HG03103 (cell line): Measurements from ENCODE around the gene FBXO10.
"Not testable (repeated sequence)": the region's sequence is repeated elsewhere in the genome, so short reads cannot be mapped to it uniquely, and the experiment has no call there.

Experiments used
- ATAC-seq: cut with Tn5 transposase; IDR thresholded peaks from one replicate; pipeline ENCODE4 v1.9.1; 2021; ENCODE audit warnings: low read depth; ENCODE audit not compliant: unreplicated experiment

The FBXO10 gene

DNA sequence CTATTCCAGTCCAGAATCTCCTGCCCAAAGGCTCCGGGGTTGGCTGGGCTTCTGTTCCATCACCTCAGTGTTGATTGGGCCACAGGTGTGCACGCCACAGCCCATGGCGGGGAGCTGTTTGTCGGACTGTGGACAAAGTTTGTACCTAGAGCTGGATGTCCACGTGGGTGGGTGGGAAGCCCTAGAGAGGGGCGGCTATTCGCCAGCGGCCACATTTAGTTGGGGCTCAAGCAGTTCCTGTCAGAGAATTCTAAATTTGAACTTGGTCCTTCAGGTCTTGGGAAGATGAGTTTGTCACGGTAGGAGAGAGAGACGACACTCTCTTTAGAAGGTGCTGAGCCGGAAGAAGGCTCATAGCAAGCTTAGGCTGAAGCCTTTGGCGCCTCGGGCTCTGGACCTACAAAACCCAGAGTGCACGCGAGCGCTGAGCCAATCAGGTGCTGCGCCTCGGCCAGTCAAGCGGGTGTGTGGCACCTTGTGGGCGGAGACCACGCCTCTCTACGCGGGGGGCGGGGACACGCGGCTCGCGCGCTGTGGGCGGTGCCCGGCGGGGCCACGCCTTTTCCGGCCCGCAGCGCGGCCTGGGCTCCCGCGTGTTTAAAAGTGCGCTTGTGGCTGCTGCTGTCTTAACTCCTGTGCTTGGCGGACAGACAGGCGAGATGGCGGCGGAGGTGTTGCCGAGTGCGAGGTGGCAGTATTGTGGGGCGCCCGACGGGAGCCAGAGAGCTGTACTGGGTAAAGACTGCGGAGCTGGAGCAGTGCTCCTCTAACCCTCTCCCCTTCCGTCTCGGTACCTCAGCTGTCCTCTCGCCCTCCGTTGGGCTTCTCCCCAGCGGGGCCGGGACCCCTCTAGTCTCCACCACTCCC lies 90.6 kb downstream of the FBXO10 start, which contains the start of gene POLR1E:
TSS of gene POLR1E (plus strand) at position 560 of the 867 bp plus-strand sequence. CDS start at position 660, 100 bp downstream.
- peak; percentile 91 for ATAC-seq

GRCh38 chr9:37480759-37481158 lies 95.4 kb downstream of the FBXO10 start:
- no peak for ATAC-seq

DNA sequence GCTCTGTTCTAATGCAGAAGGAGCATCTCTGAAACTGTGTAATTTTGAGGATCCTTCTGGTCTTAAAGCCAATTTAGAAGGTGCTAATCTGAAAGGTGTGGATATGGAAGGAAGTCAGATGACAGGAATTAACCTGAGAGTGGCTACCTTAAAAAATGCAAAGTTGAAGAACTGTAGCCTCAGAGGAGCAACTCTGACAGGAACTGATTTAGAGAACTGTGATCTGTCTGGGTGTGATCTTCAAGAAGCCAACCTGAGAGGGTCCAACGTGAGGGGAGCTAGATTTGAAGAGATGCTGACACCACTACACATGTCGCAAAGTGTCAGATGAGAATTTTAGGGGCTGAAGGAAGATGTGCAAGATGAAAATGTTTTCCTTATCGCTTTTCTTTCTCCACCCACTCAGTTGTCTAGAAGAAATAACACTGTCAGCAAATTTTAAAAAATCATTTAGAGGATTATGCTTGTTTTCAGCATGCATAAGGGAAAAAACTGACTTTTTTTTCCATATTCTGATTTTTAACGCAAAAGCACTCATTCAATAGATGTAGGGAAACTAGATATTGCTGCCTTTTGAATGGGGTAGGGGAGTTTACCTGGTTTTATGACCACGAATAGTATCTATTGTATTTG lies 98.1 kb downstream of the FBXO10 start:
- not testable (repeated sequence) for ATAC-seq

GRCh38 chr9:37477443-37477842 lies 98.7 kb downstream of the FBXO10 start:
- not testable (repeated sequence) for ATAC-seq

GRCh38 chr9:37476930-37477329 lies 99.2 kb downstream of the FBXO10 start:
- ATAC-seq, result no peak

GRCh38 chr9:37474438-37474837 lies 101.7 kb downstream of the FBXO10 start:
- no peak for ATAC-seq

DNA sequence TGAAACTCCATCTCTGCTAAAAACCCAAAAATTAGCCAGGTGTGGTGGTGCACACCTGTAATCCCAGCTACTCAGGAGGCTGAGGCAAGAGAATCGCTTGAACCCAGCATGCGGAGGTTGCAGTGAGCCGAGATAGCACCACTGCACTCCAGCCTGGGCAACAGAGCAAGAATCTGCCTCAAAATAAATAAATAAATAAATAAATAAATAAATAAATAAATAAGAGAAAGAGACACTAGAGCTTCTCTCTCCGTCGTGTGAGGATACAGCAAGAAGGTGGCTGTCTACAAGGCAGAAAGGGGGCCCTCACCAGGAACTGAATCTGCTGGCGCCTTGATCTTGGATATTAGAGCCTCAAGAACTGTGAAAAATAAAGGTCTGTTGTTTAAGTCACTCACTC lies 102.2 kb downstream of the FBXO10 start:
- not testable (repeated sequence) for ATAC-seq

DNA sequence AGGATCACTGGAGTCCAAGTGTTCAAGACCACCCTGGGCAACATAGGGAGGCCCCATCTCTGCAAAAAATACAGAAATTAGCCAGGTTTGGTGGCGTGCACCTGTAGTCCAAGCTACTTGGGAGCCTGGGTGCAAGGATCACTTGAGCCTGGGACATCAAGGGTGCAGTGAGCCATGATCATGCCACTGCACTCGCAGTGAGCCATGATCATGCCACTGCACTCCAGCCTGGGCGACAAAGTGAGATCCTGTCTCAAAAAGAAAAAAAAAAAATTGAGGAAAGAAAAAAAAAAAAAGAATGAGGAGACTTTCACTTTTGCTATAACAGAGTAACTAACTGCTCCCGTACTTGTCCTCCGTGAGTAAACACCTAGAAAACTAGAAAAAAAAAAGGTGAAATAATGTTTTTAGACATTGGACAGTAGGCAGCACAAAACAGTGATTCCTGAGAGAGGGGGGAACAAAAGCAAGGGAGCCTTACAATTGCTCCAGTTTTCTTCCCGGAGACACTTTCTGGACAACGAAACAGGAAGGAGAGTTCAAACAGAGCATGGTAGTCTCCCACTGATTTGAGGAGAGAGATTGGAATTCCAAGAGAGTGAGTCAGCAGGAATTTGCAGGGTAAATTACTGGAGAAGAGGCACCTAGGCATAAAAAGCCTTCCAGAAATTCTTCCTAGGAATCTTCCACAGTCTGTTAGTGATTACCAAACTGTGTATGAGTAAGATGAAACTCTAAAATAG lies 104.1 kb downstream of the FBXO10 start:
- no peak for ATAC-seq

GRCh38 chr9:37468620-37469019 lies 107.6 kb downstream of the FBXO10 start:
- ATAC-seq, result no peak

DNA sequence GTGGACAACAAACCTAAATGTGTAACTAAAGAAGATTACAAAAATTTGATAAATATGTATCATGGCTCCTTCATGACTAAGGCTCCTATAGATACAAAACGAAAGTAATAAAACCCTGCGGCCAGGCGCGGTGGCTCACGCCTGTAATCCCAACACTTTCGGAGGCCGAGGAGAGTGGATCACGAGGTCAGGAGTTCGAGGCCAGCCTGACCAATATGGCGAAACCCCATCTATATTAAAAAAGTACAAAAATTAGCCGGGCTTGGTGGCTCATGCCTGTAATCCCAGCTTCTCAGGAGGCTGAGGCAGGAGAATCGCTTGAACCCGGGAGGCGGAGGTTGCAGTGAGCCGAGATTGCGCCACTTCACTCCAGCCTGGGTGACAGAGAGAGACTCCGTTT lies 108.7 kb downstream of the FBXO10 start:
- ATAC-seq, result not testable (repeated sequence)

DNA sequence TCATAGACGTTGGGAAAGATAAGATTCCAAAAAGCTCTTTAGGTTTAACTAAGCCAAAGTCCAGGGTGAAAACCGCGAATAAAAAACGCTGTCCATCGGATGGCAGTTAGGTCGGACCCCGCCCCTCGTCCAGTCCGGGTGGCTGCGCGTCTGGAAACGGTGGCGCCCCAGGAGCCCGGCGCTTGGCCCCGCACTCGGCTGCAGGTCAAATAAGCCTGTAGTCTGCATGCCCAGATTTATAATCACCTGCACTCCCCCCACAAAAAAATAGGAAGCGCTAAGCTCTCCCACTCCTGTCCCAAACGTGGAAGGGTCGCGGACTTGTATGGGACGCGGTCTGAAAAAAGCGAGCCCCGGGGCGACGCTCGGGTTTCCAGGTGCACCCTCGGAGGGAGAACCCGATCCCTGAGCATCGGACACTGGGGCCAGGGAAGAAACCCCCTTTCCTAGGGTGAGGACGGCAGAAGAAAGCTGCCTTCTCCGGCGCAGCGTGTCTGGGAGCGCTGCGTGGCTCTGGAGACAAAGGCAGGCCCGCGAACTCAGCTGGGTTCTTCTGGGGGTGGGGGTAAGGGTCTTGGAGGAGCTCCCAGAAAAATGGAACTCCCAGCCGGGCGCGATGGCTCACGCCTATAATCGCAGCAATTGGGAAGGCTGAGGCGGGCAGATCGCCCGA lies 110.0 kb downstream of the FBXO10 start:
- ATAC-seq, result no peak

- peak; percentile 59 for ATAC-seq
These were observed 110.7 kb downstream of the FBXO10 start, which contains the start of gene ZBTB5 for GRCh38 chr9:37465249-37466036. TSS of gene ZBTB5 (minus strand) at chr9:37465450. CDS start at chr9:37442551, 22,899 bp downstream.

DNA sequence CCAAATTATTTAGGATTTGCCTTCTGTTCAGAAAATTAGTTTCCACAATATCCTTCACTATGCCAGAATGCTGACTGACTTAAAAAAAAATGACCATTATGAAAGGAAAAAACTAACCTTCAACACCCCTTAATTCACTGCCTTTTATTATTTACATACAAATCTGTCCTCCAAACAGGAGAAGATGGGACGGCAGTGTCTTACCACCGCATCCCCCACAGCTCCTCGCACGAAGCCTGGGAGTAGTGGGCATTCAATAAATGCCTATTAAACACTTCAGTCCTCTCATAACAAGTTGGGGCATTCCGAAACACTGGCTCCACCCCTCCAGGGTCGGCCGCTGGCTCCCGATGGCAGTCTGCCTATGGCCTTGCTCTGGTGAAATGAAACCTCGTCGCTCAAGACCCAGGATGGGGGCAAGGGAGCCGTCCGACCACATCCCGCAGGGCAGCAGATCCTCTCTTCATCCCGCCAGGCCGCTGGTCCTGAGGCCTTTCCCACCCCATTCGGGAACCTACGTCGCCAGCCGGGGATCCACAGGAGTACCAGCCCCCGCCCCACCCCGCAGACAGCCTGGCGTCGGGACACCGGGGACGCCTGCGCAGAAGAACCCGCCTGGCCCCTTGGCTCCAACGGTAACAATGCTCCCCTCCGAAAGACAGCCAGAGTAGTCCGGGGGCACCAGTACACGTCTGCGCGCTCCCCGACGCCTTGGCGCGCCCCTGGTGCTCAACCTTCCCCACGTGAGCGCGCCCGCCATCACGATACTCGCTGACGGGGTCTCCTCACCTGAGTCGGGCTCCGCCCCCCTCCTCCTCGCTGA lies 111.5 kb downstream of the FBXO10 start:
- ATAC-seq, result peak; percentile 36

GRCh38 chr9:37464006-37464405 lies 112.2 kb downstream of the FBXO10 start:
- ATAC-seq, result no peak
